Measurements from ENCODE around the gene CCDC154. TPM values are rescaled to one million over a fixed set of nuclear protein-coding genes. Genes with fewer than 3 reads are reported as not detected.

The CCDC154 gene
- total and polyA plus RNA-seq, 2 donors (not counting 1 experiment from before 2014, with no cell fraction given) = 12.4 to 22.9 TPM

DNA sequence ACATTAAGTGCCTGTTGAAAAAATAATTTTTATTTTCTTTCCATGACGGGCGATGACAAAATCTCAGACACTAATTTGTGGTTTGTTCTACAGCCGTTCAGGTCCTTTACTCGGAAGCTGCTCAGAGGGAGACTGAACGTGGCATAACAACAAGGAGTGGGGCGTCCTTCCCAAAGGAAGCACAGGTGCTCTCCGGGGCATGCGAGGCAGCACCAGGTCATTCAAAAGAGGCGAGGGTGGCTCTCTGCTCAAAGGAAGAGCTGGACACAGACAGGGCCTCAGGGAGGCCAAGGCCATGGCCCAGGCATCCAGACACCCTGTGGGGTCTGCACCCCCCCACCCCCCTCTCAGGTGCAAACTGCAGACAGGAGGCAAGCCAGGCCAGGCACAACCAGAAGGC, 46.0 kb downstream of the CCDC154 start:
- H3K4me1 ChIP-seq (ENCODE audit: control insufficient read depth in 2 of 2, insufficient read depth in 2 of 2, low read length in 2 of 2) = no peaks in the 10 kb centered on the region
- no peak overlapping the region for H2AFZ ChIP-seq (ENCODE audit: insufficient read depth, low read depth, low read length, poor library complexity, severe bottlenecking)
- no peak for TF ChIP-seq EZH2 (IDR thresholded peaks at IDR 0.05; ENCODE audit: borderline replicate concordance, insufficient read depth, low read depth, low read length, poor library complexity, severe bottlenecking)
- TF ChIP-seq, protein P1, sequence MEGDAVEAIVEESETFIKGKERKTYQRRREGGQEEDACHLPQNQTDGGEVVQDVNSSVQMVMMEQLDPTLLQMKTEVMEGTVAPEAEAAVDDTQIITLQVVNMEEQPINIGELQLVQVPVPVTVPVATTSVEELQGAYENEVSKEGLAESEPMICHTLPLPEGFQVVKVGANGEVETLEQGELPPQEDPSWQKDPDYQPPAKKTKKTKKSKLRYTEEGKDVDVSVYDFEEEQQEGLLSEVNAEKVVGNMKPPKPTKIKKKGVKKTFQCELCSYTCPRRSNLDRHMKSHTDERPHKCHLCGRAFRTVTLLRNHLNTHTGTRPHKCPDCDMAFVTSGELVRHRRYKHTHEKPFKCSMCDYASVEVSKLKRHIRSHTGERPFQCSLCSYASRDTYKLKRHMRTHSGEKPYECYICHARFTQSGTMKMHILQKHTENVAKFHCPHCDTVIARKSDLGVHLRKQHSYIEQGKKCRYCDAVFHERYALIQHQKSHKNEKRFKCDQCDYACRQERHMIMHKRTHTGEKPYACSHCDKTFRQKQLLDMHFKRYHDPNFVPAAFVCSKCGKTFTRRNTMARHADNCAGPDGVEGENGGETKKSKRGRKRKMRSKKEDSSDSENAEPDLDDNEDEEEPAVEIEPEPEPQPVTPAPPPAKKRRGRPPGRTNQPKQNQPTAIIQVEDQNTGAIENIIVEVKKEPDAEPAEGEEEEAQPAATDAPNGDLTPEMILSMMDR (IDR thresholded peaks at IDR 0.05) = no peak
- ATAC-seq (ENCODE audit: low read depth) (no peak), DNase-seq (no peak)
- CTCF ChIA-PET = no interaction called here
- intact Hi-C loops (cut with micrococcal nuclease) = no loop called here
- H3K36me3 ChIP-seq (replicated peaks in 1 of 2; ENCODE audit: control extremely low read depth in 1 of 2, control insufficient read depth in 1 of 2, extremely low read depth in 1 of 2, insufficient read depth in 2 of 2, low read length in 1 of 2) = peaks cover 4 to 74% of the 10 kb centered on the region in 2 experiments
- no peaks in the 10 kb centered on the region for H3K27me3 Mint-ChIP-seq
- WGBS (ENCODE audit: insufficient coverage) = 97% methylated on average over 9 of the region's 9 CpGs
- POLR2A ChIA-PET = no interaction called here
- H3K9me3 Mint-ChIP-seq (ENCODE audit: insufficient read depth) = no peaks in the 10 kb centered on the region
- H3K9ac ChIP-seq (ENCODE audit: low read length) = no peak overlapping the region
- no peaks in the 10 kb centered on the region for H3K27me3 ChIP-seq (replicated peaks in 1 of 4; ENCODE audit: control extremely low read depth in 1 of 4, control insufficient read depth in 3 of 4, insufficient read depth in 4 of 4, low read length in 3 of 4)
- no peak overlapping the region for H3K4me3 ChIP-seq (ENCODE audit: control extremely low read depth in 1 of 5, extremely low read depth in 1 of 5, insufficient read depth in 1 of 5, low read depth in 2 of 5, low read length in 4 of 5)
- no peak overlapping the region for H3K27ac Mint-ChIP-seq
- H3K4me1 Mint-ChIP-seq = peaks cover under 1% of the 10 kb centered on the region
- no peaks in the 10 kb centered on the region for H3K9me3 ChIP-seq (ENCODE audit: control extremely low read depth in 1 of 3, control insufficient read depth in 2 of 3, insufficient read depth in 1 of 3, low read length in 2 of 3)
- no peak overlapping the region for H3K4me3 Mint-ChIP-seq
- H3K4me2 ChIP-seq (replicated peaks; ENCODE audit: low read depth, low read length, poor library complexity, severe bottlenecking) = no peak overlapping the region
- no peak overlapping the region for H3K27ac ChIP-seq (ENCODE audit: low read length in 2 of 2)
- H4K20me1 ChIP-seq (ENCODE audit: control insufficient read depth, insufficient read depth, low read length, poor library complexity, severe bottlenecking) = peaks cover 76% of the 10 kb centered on the region
- peaks cover 68% of the 10 kb centered on the region for H3K79me2 ChIP-seq (ENCODE audit: control insufficient read depth, insufficient read depth, low read length)

DNA sequence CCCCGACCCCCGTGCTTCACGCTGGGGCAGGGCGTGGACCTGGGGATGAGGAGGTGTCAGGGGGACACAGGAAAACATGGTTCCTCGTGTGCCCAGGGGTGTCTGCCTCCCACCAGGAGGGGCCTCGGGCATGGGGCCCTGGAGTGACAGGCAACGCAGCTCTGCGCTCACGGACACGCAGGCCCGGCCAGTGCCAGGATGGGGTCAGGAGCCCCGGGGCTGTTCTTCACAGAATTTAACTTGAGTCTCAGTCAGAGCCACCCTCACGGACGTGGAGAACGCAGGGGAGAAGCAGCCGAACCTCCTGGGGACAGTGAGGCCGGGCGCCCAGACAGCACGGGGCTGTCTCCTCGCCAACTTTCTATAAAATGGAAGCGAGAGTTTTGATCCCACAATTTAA, 46.6 kb downstream of the CCDC154 start:
- H3K4me1 ChIP-seq (ENCODE audit: control insufficient read depth in 2 of 2, insufficient read depth in 2 of 2, low read length in 2 of 2) = no peaks in the 10 kb centered on the region
- H4K20me1 ChIP-seq (ENCODE audit: control insufficient read depth, insufficient read depth, low read length, poor library complexity, severe bottlenecking) = peaks cover 76% of the 10 kb centered on the region
- no peak overlapping the region for H3K4me3 ChIP-seq (ENCODE audit: control extremely low read depth in 1 of 5, extremely low read depth in 1 of 5, insufficient read depth in 1 of 5, low read depth in 2 of 5, low read length in 4 of 5)
- Mint-ChIP-seq H3K9me3 (ENCODE audit: insufficient read depth) (no peaks in the 10 kb centered on the region), H3K4me1 (no peaks in the 10 kb centered on the region), H3K27me3 (no peaks in the 10 kb centered on the region), H3K4me3 (no peak overlapping the region), H3K27ac (no peak overlapping the region)
- no peak overlapping the region for H2AFZ ChIP-seq (ENCODE audit: insufficient read depth, low read depth, low read length, poor library complexity, severe bottlenecking)
- TF ChIP-seq, protein P1 (IDR thresholded peaks at IDR 0.05) = no peak
- TF ChIP-seq EZH2 (IDR thresholded peaks at IDR 0.05; ENCODE audit: borderline replicate concordance, insufficient read depth, low read depth, low read length, poor library complexity, severe bottlenecking) = no peak
- 97% methylated on average over 16 of the region's 21 CpGs for WGBS (ENCODE audit: insufficient coverage)
- DNase-seq (no peak), ATAC-seq (ENCODE audit: low read depth) (no peak)
- ChIA-PET POLR2A (no interaction called here), CTCF (no interaction called here)
- intact Hi-C loops (cut with micrococcal nuclease) = no loop called here
- H3K27me3 ChIP-seq (replicated peaks in 1 of 4; ENCODE audit: control extremely low read depth in 1 of 4, control insufficient read depth in 3 of 4, insufficient read depth in 4 of 4, low read length in 3 of 4) = no peaks in the 10 kb centered on the region
- H3K36me3 ChIP-seq (replicated peaks in 1 of 2; ENCODE audit: control extremely low read depth in 1 of 2, control insufficient read depth in 1 of 2, extremely low read depth in 1 of 2, insufficient read depth in 2 of 2, low read length in 1 of 2) = peaks cover 5 to 74% of the 10 kb centered on the region in 2 experiments
- H3K4me2 ChIP-seq (replicated peaks; ENCODE audit: low read depth, low read length, poor library complexity, severe bottlenecking) = no peak overlapping the region
- no peak overlapping the region for H3K27ac ChIP-seq (ENCODE audit: low read length in 2 of 2)
- no peak overlapping the region for H3K9ac ChIP-seq (ENCODE audit: low read length)
- peaks cover 68% of the 10 kb centered on the region for H3K79me2 ChIP-seq (ENCODE audit: control insufficient read depth, insufficient read depth, low read length)
- no peaks in the 10 kb centered on the region for H3K9me3 ChIP-seq (ENCODE audit: control extremely low read depth in 1 of 3, control insufficient read depth in 2 of 3, insufficient read depth in 1 of 3, low read length in 2 of 3)
